Lung (tissue), 12 donors: Measurements from ENCODE around the gene PPM1H. TPM values are rescaled to one million over a fixed set of nuclear protein-coding genes. Genes with fewer than 3 reads are reported as not detected.

Experiments used
- ATAC-seq: fragments of 200-7000 bp; cut with Tn5 transposase; one replicate; pipeline ENCODE4 v1.9.1; 2020; ENCODE audit warnings: moderate number of reproducible peaks; ENCODE audit not compliant: insufficient read depth, low FRiP score
- DNase-seq, 3 donors: peaks; one replicate each; pipeline ENCODE4 v3.0.0-alpha.2; 2013 to 2017
- H3K27ac ChIP-seq, 2 donors: one replicate each; pipeline ENCODE4 v1.5.1; 2013; ENCODE audit warnings: mild to moderate bottlenecking in 2 of 2, moderate library complexity in 2 of 2, control low read depth in 1 of 2, inconsistent platforms in 1 of 2, low read depth in 1 of 2, low read length in 1 of 2
- H3K27me3 ChIP-seq, 3 donors: one replicate each; pipeline ENCODE4 v1.5.1; 2013; ENCODE audit warnings: low read length in 2 of 3; ENCODE audit not compliant: control insufficient read depth in 3 of 3, insufficient read depth in 3 of 3
- H3K36me3 ChIP-seq, 4 donors: one replicate each; pipeline ENCODE4 v1.5.1; 2013; ENCODE audit warnings: low read length in 4 of 4, mild to moderate bottlenecking in 1 of 4, moderate library complexity in 1 of 4; ENCODE audit not compliant: control insufficient read depth in 4 of 4, insufficient read depth in 4 of 4
- H3K4me1 ChIP-seq, 5 donors: one replicate each; pipeline ENCODE4 v1.5.1; 2013; ENCODE audit warnings: low read length in 5 of 5, mild to moderate bottlenecking in 2 of 5, moderate library complexity in 1 of 5; ENCODE audit not compliant: control insufficient read depth in 5 of 5, insufficient read depth in 5 of 5
- H3K4me3 ChIP-seq: one replicate; pipeline ENCODE4 v1.5.1; 2013; ENCODE audit warnings: mild to moderate bottlenecking, control low read depth, moderate library complexity
- H3K9ac ChIP-seq, 2 donors: one replicate each; pipeline ENCODE4 v1.5.1; 2013; ENCODE audit warnings: low read length in 2 of 2, control low read depth in 1 of 2; ENCODE audit not compliant: insufficient read depth in 1 of 2
- H3K9me3 ChIP-seq, 4 donors: one replicate each; pipeline ENCODE4 v1.5.1; 2013; ENCODE audit warnings: low read length in 3 of 4, mild to moderate bottlenecking in 1 of 4, moderate library complexity in 1 of 4; ENCODE audit not compliant: control insufficient read depth in 4 of 4, insufficient read depth in 3 of 4
- CTCF ChIP-seq: IDR thresholded peaks from 2 replicates; pipeline ENCODE4 v1.5.1; 2012; ENCODE audit warnings: mild to moderate bottlenecking; ENCODE audit errors: control extremely low read depth, extremely low read depth
- WGBS, 2 donors: extraction: QIAGEN DNeasy Blood & Tissue Kit; methylation state at CpG; one replicate each; pipeline ENCODE4 v1.1.7; 2013; 5-methylcytosine and 5-hydroxymethylcytosine counted together
- polyA plus RNA-seq, 2 donors: library from polyadenylated mRNA; stranded (reverse); fragments of 200-250 nt; gene quantifications; one replicate each; pipeline ENCODE4 v1.2.1, GENCODE V29; 2013
- total RNA-seq, 2 donors: library from RNA; depleted of rRNA in 1 of 2; stranded (reverse); fragments of >200 nt in 1 of 2; gene quantifications; one replicate each; pipeline ENCODE4 v1.2.1, GENCODE V29; 2014 to 2021
- donor health status: control.
- donor health status: control.
- donor health status: Bipolar disorder and iron deficiency.
- donor health status: healthy.
- donor health status: DM: yes; HTN: yes; CAD: no.

The PPM1H gene
- total and polyA plus RNA-seq, 4 donors = 2.0 to 11.2 (median 5.7) TPM

GRCh38 chr12:62618319-62618718, 316.6 kb downstream of the PPM1H start:
- no peak for TF ChIP-seq CTCF
- no peak overlapping the region for H3K4me3 ChIP-seq
- no peak for DNase-seq

GRCh38 chr12:62613081-62613480, 321.9 kb downstream of the PPM1H start:
- DNase-seq (no peak), ATAC-seq (no peak)
- Histone ChIP-seq H3K4me3 (no peak overlapping the region), H3K36me3 (peaks cover 0 to 5% (median 0%) of the 10 kb centered on the region in 4 donors), H3K9me3 (no peaks in the 10 kb centered on the region), H3K27ac (no peak overlapping the region), H3K27me3 (no peaks in the 10 kb centered on the region), H3K9ac (no peak overlapping the region), H3K4me1 (no peaks in the 10 kb centered on the region)
- TF ChIP-seq CTCF = no peak
- 95 to 100% methylated on average over 1 of the region's 1 CpG for WGBS, 2 donors

More at GRCh38 chr12:62618319-62618718, 316.6 kb downstream of the PPM1H start:
- Histone ChIP-seq H3K4me1 (no peaks in the 10 kb centered on the region), H3K9ac (no peak overlapping the region), H3K9me3 (no peaks in the 10 kb centered on the region), H3K27ac (no peak overlapping the region), H3K27me3 (peaks cover 0 to 6% (median 0%) of the 10 kb centered on the region in 3 donors), H3K36me3 (peaks cover 0 to 4% (median 0%) of the 10 kb centered on the region in 4 donors)
- ATAC-seq = no peak

GRCh38 chr12:62606654-62607053, 328.3 kb downstream of the PPM1H start:
- Histone ChIP-seq H3K4me3 (no peak overlapping the region), H3K27ac (no peak overlapping the region), H3K9ac (no peak overlapping the region), H3K4me1 (peaks cover 0 to 16% (median 11%) of the 10 kb centered on the region in 5 donors), H3K9me3 (no peaks in the 10 kb centered on the region), H3K27me3 (no peaks in the 10 kb centered on the region), H3K36me3 (peaks cover 0 to 1% (median 0%) of the 10 kb centered on the region in 4 donors)
- no peak for ATAC-seq
- 92 to 100% methylated on average over 1 of the region's 1 CpG for WGBS, 2 donors
- no peak for TF ChIP-seq CTCF
- no peak for DNase-seq

- no peak for TF ChIP-seq CTCF
- Histone ChIP-seq H3K4me1 (peaks cover 0 to 21% (median 11%) of the 10 kb centered on the region in 5 donors), H3K4me3 (no peak overlapping the region), H3K36me3 (peaks cover 0 to 1% (median 0%) of the 10 kb centered on the region in 4 donors), H3K27me3 (no peaks in the 10 kb centered on the region), H3K9ac (no peak overlapping the region), H3K9me3 (no peaks in the 10 kb centered on the region), H3K27ac (no peak overlapping the region)
- WGBS, 2 donors = 88 to 91% methylated on average over 2 of the region's 2 CpGs
- DNase-seq = no peak
- no peak for ATAC-seq
Observed at GRCh38 chr12:62605981-62606380, 329.0 kb downstream of the PPM1H start.
